HG02885 (cell line): ENCODE data around the gene LVRN.
"Not testable (repeated sequence)": the region's sequence is repeated elsewhere in the genome, so short reads cannot be mapped to it uniquely, and the experiment has no call there.

Source experiments
- ATAC-seq: cut with Tn5 transposase; IDR thresholded peaks from one replicate; pipeline ENCODE4 v1.9.1; 2021; ENCODE audit warnings: mild to moderate bottlenecking; ENCODE audit not compliant: unreplicated experiment, poor library complexity

LVRN gene, protein sequence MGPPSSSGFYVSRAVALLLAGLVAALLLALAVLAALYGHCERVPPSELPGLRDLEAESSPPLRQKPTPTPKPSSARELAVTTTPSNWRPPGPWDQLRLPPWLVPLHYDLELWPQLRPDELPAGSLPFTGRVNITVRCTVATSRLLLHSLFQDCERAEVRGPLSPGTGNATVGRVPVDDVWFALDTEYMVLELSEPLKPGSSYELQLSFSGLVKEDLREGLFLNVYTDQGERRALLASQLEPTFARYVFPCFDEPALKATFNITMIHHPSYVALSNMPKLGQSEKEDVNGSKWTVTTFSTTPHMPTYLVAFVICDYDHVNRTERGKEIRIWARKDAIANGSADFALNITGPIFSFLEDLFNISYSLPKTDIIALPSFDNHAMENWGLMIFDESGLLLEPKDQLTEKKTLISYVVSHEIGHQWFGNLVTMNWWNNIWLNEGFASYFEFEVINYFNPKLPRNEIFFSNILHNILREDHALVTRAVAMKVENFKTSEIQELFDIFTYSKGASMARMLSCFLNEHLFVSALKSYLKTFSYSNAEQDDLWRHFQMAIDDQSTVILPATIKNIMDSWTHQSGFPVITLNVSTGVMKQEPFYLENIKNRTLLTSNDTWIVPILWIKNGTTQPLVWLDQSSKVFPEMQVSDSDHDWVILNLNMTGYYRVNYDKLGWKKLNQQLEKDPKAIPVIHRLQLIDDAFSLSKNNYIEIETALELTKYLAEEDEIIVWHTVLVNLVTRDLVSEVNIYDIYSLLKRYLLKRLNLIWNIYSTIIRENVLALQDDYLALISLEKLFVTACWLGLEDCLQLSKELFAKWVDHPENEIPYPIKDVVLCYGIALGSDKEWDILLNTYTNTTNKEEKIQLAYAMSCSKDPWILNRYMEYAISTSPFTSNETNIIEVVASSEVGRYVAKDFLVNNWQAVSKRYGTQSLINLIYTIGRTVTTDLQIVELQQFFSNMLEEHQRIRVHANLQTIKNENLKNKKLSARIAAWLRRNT

DNA sequence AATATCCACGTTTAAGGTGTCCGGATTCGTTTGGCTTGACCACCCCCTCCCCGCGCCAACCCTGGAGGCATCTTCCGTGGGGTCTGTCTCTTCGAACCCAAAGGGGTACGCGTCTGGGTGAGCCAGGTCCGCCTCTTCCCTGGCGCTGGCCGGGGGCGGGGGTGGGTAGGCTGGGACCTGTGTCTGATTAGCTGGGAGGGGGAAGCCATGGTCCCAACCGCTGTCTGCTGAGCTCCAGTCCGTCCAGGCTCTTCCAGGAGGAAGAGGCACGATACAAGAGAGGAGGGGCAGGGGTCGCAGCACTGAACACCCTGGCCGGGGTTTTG lies at the start of gene LVRN:
TSS of gene LVRN (plus strand) at position 237 of the 326 bp plus-strand sequence. CDS start 143 bp downstream, outside the sequence.
- ATAC-seq = no peak

GRCh38 chr5:115913623-115914400 lies 48.5 kb upstream of the LVRN start:
- not testable (repeated sequence) for ATAC-seq

GRCh38 chr5:115920171-115920725 lies 42.0 kb upstream of the LVRN start:
- ATAC-seq = no peak

GRCh38 chr5:115928578-115929407 lies 33.5 kb upstream of the LVRN start:
- ATAC-seq = not testable (repeated sequence)

DNA sequence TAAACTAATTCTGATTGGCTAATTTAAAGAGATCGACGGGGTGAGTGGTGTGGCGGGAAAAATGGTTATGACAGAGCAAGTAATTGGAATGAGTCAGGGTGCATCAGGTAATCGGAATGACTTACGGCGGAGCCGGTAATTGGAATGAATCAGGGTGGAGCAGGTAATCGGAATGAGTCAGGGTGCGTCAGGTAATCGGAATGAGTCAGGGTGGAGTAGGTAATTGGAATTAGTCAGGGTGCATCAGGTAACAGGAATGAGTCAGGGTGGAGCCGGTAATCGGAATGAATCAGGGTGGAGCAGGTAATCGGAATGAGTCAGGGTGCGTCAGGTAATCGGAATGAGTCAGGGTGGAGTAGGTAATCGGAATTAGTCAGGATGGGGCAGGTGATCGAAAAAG lies 32.1 kb upstream of the LVRN start:
- ATAC-seq = not testable (repeated sequence)

- no peak for ATAC-seq
These were observed 31.5 kb upstream of the LVRN start for GRCh38 chr5:115930630-115931337.

DNA sequence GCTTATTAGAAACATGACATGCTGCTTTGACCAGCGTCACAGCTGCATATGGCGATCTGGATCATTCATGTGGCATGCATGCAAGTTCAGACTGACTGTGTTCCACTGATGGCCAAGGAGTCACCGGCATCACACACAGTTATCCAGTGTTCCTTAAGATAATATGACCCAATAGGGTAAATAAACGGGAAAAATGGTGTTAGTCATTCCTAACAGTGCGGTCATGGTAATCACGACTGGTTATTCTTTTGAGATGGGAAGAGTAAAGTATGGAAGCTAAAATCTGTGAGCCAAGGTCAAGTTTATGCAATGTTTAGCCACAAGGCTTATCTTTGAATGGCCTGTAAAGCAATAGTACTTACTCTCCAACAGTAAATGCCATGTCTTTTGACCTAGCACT lies 29.3 kb upstream of the LVRN start:
- no peak for ATAC-seq

GRCh38 chr5:115934388-115934974 lies 27.8 kb upstream of the LVRN start:
- no peak for ATAC-seq

GRCh38 chr5:115936031-115936430 lies 26.2 kb upstream of the LVRN start:
- ATAC-seq = no peak

DNA sequence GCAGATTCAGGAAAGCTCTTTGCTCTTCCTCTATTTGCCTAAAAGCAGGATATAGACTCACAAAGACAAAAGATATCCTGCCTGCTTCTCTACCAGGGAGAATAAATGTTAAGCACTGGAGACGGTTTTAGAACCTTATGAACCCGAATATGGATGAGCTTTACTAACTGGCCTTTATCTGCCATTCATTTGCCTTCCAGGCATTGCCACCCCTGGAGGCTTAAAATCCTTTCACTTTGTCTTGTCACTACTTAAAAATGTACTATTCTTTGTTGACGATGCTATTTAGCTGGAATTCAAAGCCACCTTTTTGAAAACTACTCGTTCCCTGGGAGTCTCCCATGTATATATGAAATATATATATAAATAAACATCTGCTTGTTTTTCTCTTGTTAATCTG lies 23.2 kb upstream of the LVRN start:
- ATAC-seq = no peak

DNA sequence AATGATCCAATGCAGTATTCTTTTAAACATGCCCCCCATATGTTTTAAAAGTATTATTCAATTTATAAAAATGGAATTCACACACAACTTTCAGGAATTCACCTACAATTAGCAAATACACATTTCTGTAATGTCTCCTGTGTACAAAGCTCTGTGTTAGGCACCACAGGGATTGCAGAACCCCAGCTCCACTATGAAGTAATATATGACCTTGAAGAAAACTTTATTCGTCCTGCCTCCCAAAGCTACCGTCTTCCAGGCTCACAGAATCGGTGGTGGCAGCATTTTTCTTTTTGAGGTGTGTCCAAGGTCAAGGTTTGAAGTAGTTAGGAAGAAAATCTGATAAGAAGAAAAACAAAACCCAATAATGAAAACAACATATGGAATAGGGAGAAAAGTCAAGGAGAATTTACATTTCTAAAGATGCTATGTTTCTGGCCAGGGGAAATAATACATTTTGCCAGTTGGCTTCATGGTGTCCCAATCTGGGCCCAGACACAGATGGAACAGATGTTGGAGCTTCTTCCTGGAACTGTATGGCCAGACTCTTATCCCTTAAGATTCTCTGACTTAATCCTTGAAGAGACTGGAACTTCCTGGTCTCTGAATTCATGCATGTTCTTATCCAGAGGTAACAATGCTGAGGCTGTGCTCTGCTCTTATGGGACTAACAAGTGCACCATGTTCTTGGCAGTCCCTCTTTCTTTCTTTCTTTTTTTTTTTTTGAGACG lies 22.0 kb upstream of the LVRN start:
- ATAC-seq = no peak

GRCh38 chr5:115941051-115941675 lies 21.1 kb upstream of the LVRN start:
- ATAC-seq = no peak

- ATAC-seq = no peak
These were observed 17.8 kb upstream of the LVRN start for GRCh38 chr5:115944501-115944900.

DNA sequence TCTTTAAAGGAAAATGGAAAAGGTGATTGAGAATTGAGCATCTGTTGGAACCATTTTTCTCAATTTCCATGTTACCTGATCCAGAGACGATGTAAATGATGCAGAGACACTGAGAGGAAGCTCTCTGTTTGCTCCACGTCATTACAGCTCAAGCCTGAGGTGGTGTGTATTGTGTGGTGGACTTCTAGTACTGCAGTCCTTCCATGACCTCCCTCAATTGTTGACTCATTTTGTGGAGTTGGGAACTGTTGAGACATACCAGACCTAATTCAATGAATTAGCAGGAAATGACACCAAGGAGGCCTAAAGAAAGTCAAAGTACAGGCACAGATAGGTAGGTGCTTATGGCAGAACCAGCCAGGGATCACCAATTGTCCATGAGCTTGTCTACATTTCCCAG lies 15.6 kb upstream of the LVRN start:
- no peak for ATAC-seq

DNA sequence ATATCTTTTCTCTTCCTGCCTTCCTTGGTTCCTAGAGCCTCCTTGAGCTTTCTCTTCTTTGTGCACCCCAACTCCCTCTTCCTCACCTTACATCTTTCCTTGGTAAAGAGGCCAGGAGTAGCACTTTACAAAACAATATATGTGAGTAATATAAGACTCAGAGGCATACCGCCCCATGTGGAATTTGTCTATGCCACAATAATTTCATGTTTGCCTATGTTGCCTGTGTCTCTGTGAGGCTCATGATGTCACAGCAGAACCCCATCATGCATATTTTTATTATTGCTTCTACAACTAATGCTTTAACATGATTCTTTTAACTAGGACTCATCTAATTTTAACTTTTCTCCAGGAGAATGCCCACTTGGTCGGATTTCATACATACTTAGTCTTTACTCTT lies 15.0 kb upstream of the LVRN start:
- ATAC-seq = no peak

DNA sequence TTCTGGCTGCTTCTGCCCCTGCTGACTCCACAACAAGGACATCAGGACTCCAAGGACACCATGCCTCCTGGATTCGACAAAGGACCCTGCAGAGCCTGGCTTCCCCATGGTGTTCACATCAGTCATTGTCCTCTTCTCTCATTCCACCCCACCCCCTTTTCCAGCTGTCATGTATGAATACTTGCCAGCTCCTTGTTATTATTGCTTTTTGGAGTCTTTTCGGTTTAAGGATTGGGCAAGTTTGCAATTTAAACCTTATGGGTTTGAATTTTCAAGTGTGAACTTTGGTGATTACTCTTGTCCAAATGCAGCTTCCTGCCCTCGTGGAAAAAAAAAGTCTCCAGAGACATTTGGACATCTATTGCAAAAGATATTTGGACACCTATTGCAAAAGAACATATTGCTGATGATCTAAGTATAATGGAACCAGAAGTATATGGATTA lies 14.2 kb upstream of the LVRN start:
- no peak for ATAC-seq

DNA sequence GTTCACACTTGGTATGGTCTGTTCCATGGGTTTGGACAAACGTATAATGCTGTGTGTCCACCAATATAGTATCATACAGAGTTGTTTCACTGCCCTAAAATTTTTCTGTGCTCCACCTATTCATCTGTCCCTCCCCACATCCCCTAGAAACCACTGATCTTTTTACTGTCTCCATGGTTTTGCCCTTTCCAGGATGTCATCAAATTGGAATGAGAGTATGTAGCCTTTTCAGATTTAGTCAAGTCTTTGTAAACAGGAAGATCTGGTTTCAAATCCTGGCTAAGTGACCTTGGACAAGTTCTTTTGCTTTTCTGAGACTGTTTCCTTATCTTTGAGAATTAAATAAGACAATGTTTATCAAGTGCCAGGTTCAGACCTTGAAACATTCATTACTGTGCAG lies 13.2 kb upstream of the LVRN start:
- no peak for ATAC-seq
